ENCODE measurements around the gene NDUFA7. TPM values are rescaled to one million over a fixed set of nuclear protein-coding genes. Genes with fewer than 3 reads are reported as not detected.
A peak's percentile ranks its signal among the peaks of the same experiment; 100 is the strongest.

NDUFA7 gene
- total RNA-seq, 4 donors from 2014 or later, result 24.6 to 43.4 (median 38.5) TPM; not detected in 1

DNA sequence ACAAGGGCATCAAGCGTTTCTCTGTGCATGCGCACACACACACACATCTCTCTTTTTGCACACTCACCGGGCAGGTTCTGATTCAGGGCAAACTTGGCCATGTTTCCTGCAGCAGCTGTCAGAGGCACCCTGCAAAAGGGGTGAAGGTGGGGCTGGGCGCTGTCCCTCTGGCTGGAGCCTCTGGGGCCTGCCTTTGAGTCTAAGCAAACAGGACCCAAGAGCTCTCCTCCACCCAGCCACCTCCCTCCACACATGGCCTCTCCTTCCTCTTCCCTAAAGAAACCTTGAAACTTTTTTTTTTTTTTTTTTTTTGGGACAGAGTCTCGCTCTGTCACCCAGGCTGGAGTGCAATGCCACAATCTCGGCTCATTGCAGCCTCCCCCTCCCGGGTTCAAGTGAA is 16.6 kb upstream of the NDUFA7 start:
- Histone ChIP-seq H3K4me1 (peaks cover 0 to 27% (median 9%) of the 10 kb centered on the region in 4 donors), H3K4me3 (no peak overlapping the region), H3K27ac (no peak overlapping the region), H3K27me3 (peaks cover 0 to 22% of the 10 kb centered on the region in 2 donors), H3K36me3 (no peaks in the 10 kb centered on the region), H3K9me3 (no peaks in the 10 kb centered on the region)
- DNase-seq, result no peak
- TF ChIP-seq, protein P1, sequence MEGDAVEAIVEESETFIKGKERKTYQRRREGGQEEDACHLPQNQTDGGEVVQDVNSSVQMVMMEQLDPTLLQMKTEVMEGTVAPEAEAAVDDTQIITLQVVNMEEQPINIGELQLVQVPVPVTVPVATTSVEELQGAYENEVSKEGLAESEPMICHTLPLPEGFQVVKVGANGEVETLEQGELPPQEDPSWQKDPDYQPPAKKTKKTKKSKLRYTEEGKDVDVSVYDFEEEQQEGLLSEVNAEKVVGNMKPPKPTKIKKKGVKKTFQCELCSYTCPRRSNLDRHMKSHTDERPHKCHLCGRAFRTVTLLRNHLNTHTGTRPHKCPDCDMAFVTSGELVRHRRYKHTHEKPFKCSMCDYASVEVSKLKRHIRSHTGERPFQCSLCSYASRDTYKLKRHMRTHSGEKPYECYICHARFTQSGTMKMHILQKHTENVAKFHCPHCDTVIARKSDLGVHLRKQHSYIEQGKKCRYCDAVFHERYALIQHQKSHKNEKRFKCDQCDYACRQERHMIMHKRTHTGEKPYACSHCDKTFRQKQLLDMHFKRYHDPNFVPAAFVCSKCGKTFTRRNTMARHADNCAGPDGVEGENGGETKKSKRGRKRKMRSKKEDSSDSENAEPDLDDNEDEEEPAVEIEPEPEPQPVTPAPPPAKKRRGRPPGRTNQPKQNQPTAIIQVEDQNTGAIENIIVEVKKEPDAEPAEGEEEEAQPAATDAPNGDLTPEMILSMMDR (IDR thresholded peaks at IDR 0.05), result no peak
- no peak for TF ChIP-seq POLR2A (IDR thresholded peaks at IDR 0.05)

GRCh38 chr19:8336660-8337059 is 15.5 kb upstream of the NDUFA7 start:
- Histone ChIP-seq H3K36me3 (no peaks in the 10 kb centered on the region), H3K4me3 (no peak overlapping the region), H3K27ac (no peak overlapping the region), H3K9me3 (no peaks in the 10 kb centered on the region), H3K27me3 (peaks cover 0 to 21% of the 10 kb centered on the region in 2 donors), H3K4me1 (peaks cover 0 to 26% (median 7%) of the 10 kb centered on the region in 4 donors)
- DNase-seq, result no peak
- TF ChIP-seq, protein P1 (IDR thresholded peaks at IDR 0.05), result no peak
- TF ChIP-seq POLR2A (IDR thresholded peaks at IDR 0.05), result no peak

- Histone ChIP-seq H3K9me3 (no peaks in the 10 kb centered on the region), H3K4me3 (no peak overlapping the region), H3K27me3 (peaks cover 0 to 21% of the 10 kb centered on the region in 2 donors), H3K4me1 (peaks cover 0 to 26% (median 7%) of the 10 kb centered on the region in 4 donors), H3K36me3 (no peaks in the 10 kb centered on the region), H3K27ac (no peak overlapping the region)
- TF ChIP-seq, protein P1 (IDR thresholded peaks at IDR 0.05), result no peak
- TF ChIP-seq POLR2A (IDR thresholded peaks at IDR 0.05), result no peak
- DNase-seq, result no peak
Observed at GRCh38 chr19:8336072-8336569, 14.9 kb upstream of the NDUFA7 start.

DNA sequence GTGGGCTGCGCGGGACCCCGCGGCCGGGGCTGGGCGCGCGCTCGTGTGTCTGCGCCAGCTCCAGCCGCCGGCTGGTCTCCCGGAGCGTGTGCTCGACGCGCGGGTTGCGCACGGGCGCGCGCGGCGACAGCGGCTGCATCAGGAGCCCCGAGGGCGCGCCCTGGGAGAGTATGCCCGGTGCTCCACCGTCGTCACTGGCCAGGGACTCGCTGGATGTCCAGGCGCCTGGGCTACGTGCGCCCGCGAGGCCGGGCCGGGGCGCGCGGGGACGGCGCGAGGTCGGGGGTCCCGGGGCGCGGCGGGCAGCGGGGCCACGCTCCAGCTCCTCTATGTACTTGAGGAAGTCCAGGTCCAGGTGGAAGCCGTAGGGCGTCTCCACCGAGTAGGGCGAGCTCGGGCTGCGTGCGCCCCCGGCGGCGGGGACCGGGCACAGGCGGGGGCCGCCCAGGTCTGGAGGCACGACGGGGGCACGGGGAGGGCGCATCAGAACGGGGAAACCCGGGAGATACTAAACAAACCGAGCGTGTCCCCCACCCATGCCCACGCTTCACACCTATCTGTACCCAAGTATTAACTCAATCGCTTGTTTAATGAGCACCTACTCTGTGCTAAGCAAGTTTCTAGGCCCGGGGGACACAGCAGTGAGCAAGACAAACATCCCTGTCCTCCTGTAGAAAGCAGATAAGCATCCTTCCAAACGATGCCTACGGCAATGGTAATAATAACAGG is 14.3 kb upstream of the NDUFA7 start:
- peaks cover 0 to 26% (median 7%) of the 10 kb centered on the region in 4 donors for H3K4me1 ChIP-seq
- peaks cover 0 to 21% of the 10 kb centered on the region in 2 donors for H3K27me3 ChIP-seq
- H3K9me3 ChIP-seq, result no peaks in the 10 kb centered on the region
- no peaks in the 10 kb centered on the region for H3K36me3 ChIP-seq
- H3K4me3 ChIP-seq, result peak overlapping the region in 3 of 4 donors; percentile 43 to 53 (median 46)
- no peak overlapping the region for H3K27ac ChIP-seq
- peak in 2 of 3 donors; percentile 58 for DNase-seq
- TF ChIP-seq, protein P1 (IDR thresholded peaks at IDR 0.05), result no peak
- TF ChIP-seq POLR2A (IDR thresholded peaks at IDR 0.05), result no peak

GRCh38 chr19:8334458-8335342 is 13.5 kb upstream of the NDUFA7 start:
- Histone ChIP-seq H3K4me3 (peak overlapping the region in 3 of 4 donors; percentile 43 to 53 (median 46)), H3K27ac (no peak overlapping the region), H3K4me1 (peaks cover 0 to 26% (median 7%) of the 10 kb centered on the region in 4 donors), H3K36me3 (no peaks in the 10 kb centered on the region), H3K27me3 (peaks cover 0 to 21% of the 10 kb centered on the region in 2 donors), H3K9me3 (no peaks in the 10 kb centered on the region)
- TF ChIP-seq POLR2A (IDR thresholded peaks at IDR 0.05), result no peak
- TF ChIP-seq, protein P1 (IDR thresholded peaks at IDR 0.05), result no peak
- peak in 2 of 3 donors; percentile 64 to 71 for DNase-seq

Data from Peyer's patch (tissue), 4 donors.